WTC11 (cell line): ENCODE data around the gene AADACL2. TPM values are rescaled to one million over a fixed set of nuclear protein-coding genes. Genes with fewer than 3 reads are reported as not detected.
"Not testable (repeated sequence)": the region's sequence is repeated elsewhere in the genome, so short reads cannot be mapped to it uniquely, and the experiment has no call there.

Experiments used
- ATAC-seq: fragments of 200-7000 bp; cut with Tn5 transposase; 2 replicates; pipeline ENCODE4 v1.10.0; 2021; ENCODE audit warnings: mild to moderate bottlenecking, moderate library complexity
- CTCF ChIA-PET: fragments of 300-600 bp; sonication (Branson Sonifier 250); formaldehyde crosslinking; loops from one replicate; lab custom pipeline; 2021; ENCODE audit warnings: antibody characterized with exemption; lab: Charles Lee
- POLR2A ChIA-PET: fragments of 350-600 bp; sonication (Branson Sonifier 250); formaldehyde crosslinking; loops from one replicate; lab custom pipeline; 2021; ENCODE audit warnings: antibody characterized with exemption; lab: Charles Lee
- DNase-seq: peaks from one replicate; pipeline ENCODE4 v3.0.0; 2021; ENCODE audit warnings: low spot score
- H3K27ac Mint-ChIP-seq: 2 replicates; pipeline ENCODE4 v1.8.0; 2021; ENCODE audit warnings: mixed read lengths
- H3K27me3 Mint-ChIP-seq: 2 replicates; pipeline ENCODE4 v1.8.0; 2021; ENCODE audit warnings: low read depth, mild to moderate bottlenecking, moderate library complexity, mixed read lengths
- H3K36me3 Mint-ChIP-seq: 2 replicates; pipeline ENCODE4 v1.8.0; 2021; ENCODE audit warnings: mixed read lengths
- H3K4me1 Mint-ChIP-seq: 2 replicates; pipeline ENCODE4 v1.8.0; 2022; ENCODE audit warnings: mixed read lengths
- H3K4me3 Mint-ChIP-seq: 2 replicates; pipeline ENCODE4 v1.8.0; 2021; ENCODE audit warnings: mild to moderate bottlenecking, moderate library complexity, mixed read lengths
- H3K9me3 Mint-ChIP-seq: 2 replicates; pipeline ENCODE4 v1.8.0; 2021; ENCODE audit warnings: mixed read lengths
- AR ChIP-seq: fragments of 250-450 bp; sonication (Bioruptor Pico); IDR thresholded peaks from 2 replicates; pipeline ENCODE4 v1.9.0; 2021; ENCODE audit warnings: mild to moderate bottlenecking
- ARID4B ChIP-seq: sonication (generic); formaldehyde crosslinking; IDR thresholded peaks from 2 replicates; pipeline ENCODE4 v1.8.0; 2023; ENCODE audit warnings: missing genetic modification reagents, mild to moderate bottlenecking, borderline replicate concordance
- CBFB ChIP-seq: sonication (generic); formaldehyde crosslinking; IDR thresholded peaks from 2 replicates; pipeline ENCODE4 v1.8.1; 2022; ENCODE audit warnings: mild to moderate bottlenecking, low read depth, missing genetic modification reagents
- CDX4 ChIP-seq: fragments of 250-450 bp; sonication (Bioruptor Pico); IDR thresholded peaks from 2 replicates; pipeline ENCODE4 v1.9.0; 2021; ENCODE audit warnings: moderate library complexity, mild to moderate bottlenecking, inconsistent platforms, borderline replicate concordance
- CTCF ChIP-seq: fragments of 200-600 bp; IDR thresholded peaks from 2 replicates; pipeline ENCODE4 v1.8.0; 2022; ENCODE audit warnings: antibody characterized with exemption
- FOXJ3 ChIP-seq: sonication (generic); formaldehyde crosslinking; IDR thresholded peaks from 2 replicates; pipeline ENCODE4 v1.9.0; 2021; ENCODE audit warnings: missing genetic modification reagents, mild to moderate bottlenecking, borderline replicate concordance
- HMGA2 ChIP-seq: fragments of 250-450 bp; sonication (Bioruptor Pico); IDR thresholded peaks from 2 replicates; pipeline ENCODE4 v1.4.0; 2021; ENCODE audit warnings: mild to moderate bottlenecking, moderate library complexity
- JUN ChIP-seq: sonication (generic); formaldehyde crosslinking; IDR thresholded peaks from 2 replicates; pipeline ENCODE4 v1.8.0; 2023; ENCODE audit warnings: mild to moderate bottlenecking, missing genetic modification reagents
- OVOL2 ChIP-seq: fragments of 250-450 bp; sonication (Bioruptor Pico); IDR thresholded peaks from 2 replicates; pipeline ENCODE4 v1.9.0; 2021; ENCODE audit warnings: mild to moderate bottlenecking, borderline replicate concordance
- RELA ChIP-seq: sonication (generic); formaldehyde crosslinking; IDR thresholded peaks from 2 replicates; pipeline ENCODE4 v1.8.1; 2022; ENCODE audit warnings: missing genetic modification reagents, mild to moderate bottlenecking, borderline replicate concordance
- TCF7 ChIP-seq: sonication (generic); formaldehyde crosslinking; IDR thresholded peaks from 2 replicates; pipeline ENCODE4 v1.8.0; 2022; ENCODE audit warnings: mild to moderate bottlenecking, low read depth, missing genetic modification reagents, moderate library complexity
- TEAD4 ChIP-seq: sonication (generic); formaldehyde crosslinking; IDR thresholded peaks from 2 replicates; pipeline ENCODE4 v1.8.0; 2022; ENCODE audit warnings: mild to moderate bottlenecking, missing genetic modification reagents
- ZNF263 ChIP-seq: sonication (generic); formaldehyde crosslinking; IDR thresholded peaks from 2 replicates; pipeline ENCODE4 v1.8.1; 2022; ENCODE audit warnings: low read depth, mild to moderate bottlenecking, moderate library complexity, missing genetic modification reagents
- total RNA-seq: library from RNA; stranded (reverse); gene quantifications from 3 replicates; pipeline ENCODE4 v1.2.3, GENCODE V29; 2021
- TF ChIP-seq, protein P1 (sequence below): sonication (generic); formaldehyde crosslinking; IDR thresholded peaks from 2 replicates; pipeline ENCODE4 v1.8.1; 2023; ENCODE audit warnings: mild to moderate bottlenecking, missing genetic modification reagents
- TF ChIP-seq, protein P2 (sequence below): sonication (generic); formaldehyde crosslinking; conservative IDR thresholded peaks from 2 replicates; pipeline ENCODE4 v1.8.1; 2022; ENCODE audit warnings: mild to moderate bottlenecking, missing genetic modification reagents
- TF ChIP-seq, protein P3 (sequence below): sonication (generic); formaldehyde crosslinking; IDR thresholded peaks from 2 replicates; pipeline ENCODE4 v1.8.1; 2022; ENCODE audit warnings: low read depth, missing genetic modification reagents, borderline replicate concordance

Gene AADACL2
- total RNA-seq, 1 experiment from 2014 or later = not detected

- TF ChIP-seq, protein P1, sequence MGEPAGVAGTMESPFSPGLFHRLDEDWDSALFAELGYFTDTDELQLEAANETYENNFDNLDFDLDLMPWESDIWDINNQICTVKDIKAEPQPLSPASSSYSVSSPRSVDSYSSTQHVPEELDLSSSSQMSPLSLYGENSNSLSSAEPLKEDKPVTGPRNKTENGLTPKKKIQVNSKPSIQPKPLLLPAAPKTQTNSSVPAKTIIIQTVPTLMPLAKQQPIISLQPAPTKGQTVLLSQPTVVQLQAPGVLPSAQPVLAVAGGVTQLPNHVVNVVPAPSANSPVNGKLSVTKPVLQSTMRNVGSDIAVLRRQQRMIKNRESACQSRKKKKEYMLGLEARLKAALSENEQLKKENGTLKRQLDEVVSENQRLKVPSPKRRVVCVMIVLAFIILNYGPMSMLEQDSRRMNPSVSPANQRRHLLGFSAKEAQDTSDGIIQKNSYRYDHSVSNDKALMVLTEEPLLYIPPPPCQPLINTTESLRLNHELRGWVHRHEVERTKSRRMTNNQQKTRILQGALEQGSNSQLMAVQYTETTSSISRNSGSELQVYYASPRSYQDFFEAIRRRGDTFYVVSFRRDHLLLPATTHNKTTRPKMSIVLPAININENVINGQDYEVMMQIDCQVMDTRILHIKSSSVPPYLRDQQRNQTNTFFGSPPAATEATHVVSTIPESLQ (CRISPR knock-in tag) = no peak
These were observed 56.2 kb downstream of the AADACL2 start (continued) for GRCh38 chr3:151789853-151790463.

GRCh38 chr3:151790763-151791162 lies 57.0 kb downstream of the AADACL2 start:
- H3K9me3 Mint-ChIP-seq, CTCF ChIA-PET, H3K4me3 Mint-ChIP-seq, ATAC-seq, H3K36me3 Mint-ChIP-seq, H3K27ac Mint-ChIP-seq, H3K27me3 Mint-ChIP-seq, POLR2A ChIA-PET, H3K4me1 Mint-ChIP-seq, DNase-seq: not testable (repeated sequence)

GRCh38 chr3:151792411-151792810 lies 58.7 kb downstream of the AADACL2 start:
- no peak overlapping the region for H3K27ac Mint-ChIP-seq
- CTCF ChIA-PET = no interaction called here
- DNase-seq (no peak), ATAC-seq (no peak)
- no peaks in the 10 kb centered on the region for H3K27me3 Mint-ChIP-seq
- POLR2A ChIA-PET = no interaction called here
- no peak for TF ChIP-seq AR
- TF ChIP-seq JUN (CRISPR knock-in tag) = no peak
- no peak for TF ChIP-seq HMGA2 (CRISPR knock-in tag)
- TF ChIP-seq TCF7 (CRISPR knock-in tag) = no peak
- no peak for TF ChIP-seq RELA
- TF ChIP-seq, protein P2, sequence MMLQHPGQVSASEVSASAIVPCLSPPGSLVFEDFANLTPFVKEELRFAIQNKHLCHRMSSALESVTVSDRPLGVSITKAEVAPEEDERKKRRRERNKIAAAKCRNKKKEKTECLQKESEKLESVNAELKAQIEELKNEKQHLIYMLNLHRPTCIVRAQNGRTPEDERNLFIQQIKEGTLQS (CRISPR knock-in tag) = no peak
- no peak for TF ChIP-seq OVOL2 (CRISPR knock-in tag)
- no peak for TF ChIP-seq CTCF
- no peak for TF ChIP-seq CDX4 (CRISPR knock-in tag)
- no peak for TF ChIP-seq ZNF263 (CRISPR knock-in tag)
- TF ChIP-seq TEAD4 (CRISPR knock-in tag) = no peak
- peaks cover 7% of the 10 kb centered on the region; the same call in 1 of the 2 replicates for H3K9me3 Mint-ChIP-seq
- H3K4me3 Mint-ChIP-seq = no peak overlapping the region
- H3K4me1 Mint-ChIP-seq = no peaks in the 10 kb centered on the region
- H3K36me3 Mint-ChIP-seq = no peaks in the 10 kb centered on the region

DNA sequence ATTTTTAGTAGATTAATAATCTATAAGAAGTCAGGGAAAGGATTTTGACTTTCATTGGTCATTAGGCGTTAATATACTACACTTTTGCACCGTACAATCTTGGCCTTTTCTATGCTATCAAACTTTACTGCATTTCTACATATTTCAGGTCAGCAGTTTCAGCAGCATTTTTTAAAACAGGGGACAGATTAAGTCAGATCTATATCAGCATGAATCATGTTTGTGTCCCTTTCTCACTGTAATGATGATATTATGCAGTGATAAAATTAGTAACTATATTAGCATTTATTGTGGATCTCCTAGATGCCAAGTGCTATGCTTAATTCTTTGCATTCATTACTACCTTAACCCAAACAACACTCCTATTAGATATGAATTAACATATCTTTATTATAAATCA lies 59.9 kb downstream of the AADACL2 start:
- no peaks in the 10 kb centered on the region for H3K36me3 Mint-ChIP-seq
- H3K27me3 Mint-ChIP-seq = no peaks in the 10 kb centered on the region
- DNase-seq (no peak), ATAC-seq (no peak)
- no peaks in the 10 kb centered on the region for H3K4me1 Mint-ChIP-seq
- H3K4me3 Mint-ChIP-seq = no peak overlapping the region
- no peak overlapping the region for H3K27ac Mint-ChIP-seq
- H3K9me3 Mint-ChIP-seq = peaks cover 7% of the 10 kb centered on the region; the same call in 1 of the 2 replicates
- ChIA-PET CTCF (no interaction called here), POLR2A (no interaction called here)
- TF ChIP-seq OVOL2 (CRISPR knock-in tag) (no peak), JUN (CRISPR knock-in tag) (no peak), CBFB (CRISPR knock-in tag) (no peak), FOXJ3 (CRISPR knock-in tag) (no peak), ARID4B (CRISPR knock-in tag) (no peak)
- TF ChIP-seq, protein P3, sequence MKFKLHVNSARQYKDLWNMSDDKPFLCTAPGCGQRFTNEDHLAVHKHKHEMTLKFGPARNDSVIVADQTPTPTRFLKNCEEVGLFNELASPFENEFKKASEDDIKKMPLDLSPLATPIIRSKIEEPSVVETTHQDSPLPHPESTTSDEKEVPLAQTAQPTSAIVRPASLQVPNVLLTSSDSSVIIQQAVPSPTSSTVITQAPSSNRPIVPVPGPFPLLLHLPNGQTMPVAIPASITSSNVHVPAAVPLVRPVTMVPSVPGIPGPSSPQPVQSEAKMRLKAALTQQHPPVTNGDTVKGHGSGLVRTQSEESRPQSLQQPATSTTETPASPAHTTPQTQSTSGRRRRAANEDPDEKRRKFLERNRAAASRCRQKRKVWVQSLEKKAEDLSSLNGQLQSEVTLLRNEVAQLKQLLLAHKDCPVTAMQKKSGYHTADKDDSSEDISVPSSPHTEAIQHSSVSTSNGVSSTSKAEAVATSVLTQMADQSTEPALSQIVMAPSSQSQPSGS = no peak
